PC-9 (cell line): ENCODE measurements around the gene DLAT.

ENCODE experiments used
- EZH2 ChIP-seq: fragments of 200-600 bp; sonication (generic); IDR thresholded peaks from 2 replicates; pipeline ENCODE4 v1.8.0; 2017; ENCODE audit warnings: antibody characterized with exemption, low read depth
- TF ChIP-seq, protein P1 (sequence below): fragments of 200-600 bp; sonication (generic); conservative IDR thresholded peaks from 2 replicates; pipeline ENCODE4 v1.6.1; 2017; ENCODE audit warnings: mixed run types, antibody characterized with exemption, mild to moderate bottlenecking, moderate library complexity

DNA sequence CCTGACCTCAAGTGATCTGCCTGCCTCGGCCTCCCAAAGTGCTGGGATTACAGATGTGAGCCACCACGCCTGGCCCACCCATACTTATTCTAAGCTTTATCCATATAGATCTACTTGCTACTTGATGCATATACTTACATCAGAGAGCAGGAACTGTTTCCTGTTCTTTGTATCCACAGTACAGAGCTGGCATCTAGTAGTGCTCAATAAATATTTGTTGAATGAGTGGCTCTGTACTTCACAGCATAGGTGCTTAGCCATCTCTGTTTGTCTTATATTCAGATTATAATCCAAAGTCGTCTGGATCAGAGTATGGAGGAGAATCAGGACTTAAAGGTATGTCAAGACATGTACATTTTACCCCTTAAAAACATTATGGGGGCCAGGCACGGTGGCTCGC lies 38.6 kb upstream of the DLAT start:
- TF ChIP-seq, protein P1, sequence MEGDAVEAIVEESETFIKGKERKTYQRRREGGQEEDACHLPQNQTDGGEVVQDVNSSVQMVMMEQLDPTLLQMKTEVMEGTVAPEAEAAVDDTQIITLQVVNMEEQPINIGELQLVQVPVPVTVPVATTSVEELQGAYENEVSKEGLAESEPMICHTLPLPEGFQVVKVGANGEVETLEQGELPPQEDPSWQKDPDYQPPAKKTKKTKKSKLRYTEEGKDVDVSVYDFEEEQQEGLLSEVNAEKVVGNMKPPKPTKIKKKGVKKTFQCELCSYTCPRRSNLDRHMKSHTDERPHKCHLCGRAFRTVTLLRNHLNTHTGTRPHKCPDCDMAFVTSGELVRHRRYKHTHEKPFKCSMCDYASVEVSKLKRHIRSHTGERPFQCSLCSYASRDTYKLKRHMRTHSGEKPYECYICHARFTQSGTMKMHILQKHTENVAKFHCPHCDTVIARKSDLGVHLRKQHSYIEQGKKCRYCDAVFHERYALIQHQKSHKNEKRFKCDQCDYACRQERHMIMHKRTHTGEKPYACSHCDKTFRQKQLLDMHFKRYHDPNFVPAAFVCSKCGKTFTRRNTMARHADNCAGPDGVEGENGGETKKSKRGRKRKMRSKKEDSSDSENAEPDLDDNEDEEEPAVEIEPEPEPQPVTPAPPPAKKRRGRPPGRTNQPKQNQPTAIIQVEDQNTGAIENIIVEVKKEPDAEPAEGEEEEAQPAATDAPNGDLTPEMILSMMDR = no peak
- TF ChIP-seq EZH2 = no peak
